Parathyroid adenoma (tissue), 2 donors: Measurements from ENCODE around the gene PIK3R4.

Experiments
- H2AFZ ChIP-seq: fragments of 300-600 bp; sonication (generic); one replicate; pipeline ENCODE4 v1.7.0; 2017; ENCODE audit warnings: antibody characterized with exemption, mild to moderate bottlenecking
- H3K27ac ChIP-seq: fragments of 300-600 bp; sonication (generic); one replicate; pipeline ENCODE4 v1.7.0; 2017
- H3K27me3 ChIP-seq: fragments of 300-600 bp; sonication (generic); one replicate; pipeline ENCODE4 v1.7.0; 2017; ENCODE audit warnings: low read length; ENCODE audit not compliant: control insufficient read depth, insufficient read depth
- H3K36me3 ChIP-seq: fragments of 300-600 bp; sonication (generic); one replicate; pipeline ENCODE4 v1.7.0; 2017; ENCODE audit warnings: low read length; ENCODE audit not compliant: control insufficient read depth, insufficient read depth
- H3K4me1 ChIP-seq: fragments of 300-600 bp; sonication (generic); one replicate; pipeline ENCODE4 v1.7.0; 2017; ENCODE audit warnings: control low read depth
- H3K4me2 ChIP-seq: fragments of 300-600 bp; sonication (generic); one replicate; pipeline ENCODE4 v1.7.0; 2017; ENCODE audit warnings: low read length
- H3K4me3 ChIP-seq: fragments of 300-600 bp; sonication (generic); one replicate; pipeline ENCODE4 v1.7.0; 2017; ENCODE audit warnings: low read depth, low read length
- H3K79me2 ChIP-seq: fragments of 300-600 bp; sonication (generic); one replicate; pipeline ENCODE4 v1.7.0; 2017; ENCODE audit warnings: control low read depth
- H3K9ac ChIP-seq: fragments of 300-600 bp; sonication (generic); one replicate; pipeline ENCODE4 v1.7.0; 2017; ENCODE audit warnings: mild to moderate bottlenecking
- H3K9me3 ChIP-seq: fragments of 300-600 bp; sonication (generic); one replicate; pipeline ENCODE4 v1.7.0; 2017; ENCODE audit warnings: low read length; ENCODE audit not compliant: control insufficient read depth
- CTCF ChIP-seq: fragments of 300-600 bp; sonication (generic); IDR thresholded peaks from one replicate; pipeline ENCODE4 v1.7.0; 2017; ENCODE audit warnings: antibody characterized with exemption, mild to moderate bottlenecking
- donor health status: primary hyperparathyroidism.

The PIK3R4 gene

GRCh38 chr3:130663092-130663491, 83.5 kb downstream of the PIK3R4 start:
- H2AFZ ChIP-seq = no peak overlapping the region
- H3K4me3 ChIP-seq = no peak overlapping the region
- H3K9ac ChIP-seq = no peak overlapping the region
- no peaks in the 10 kb centered on the region for H3K9me3 ChIP-seq
- no peak for TF ChIP-seq CTCF
- no peak overlapping the region for H3K4me2 ChIP-seq
- H3K79me2 ChIP-seq = no peaks in the 10 kb centered on the region
- no peaks in the 10 kb centered on the region for H3K27me3 ChIP-seq
- peaks cover 16% of the 10 kb centered on the region for H3K4me1 ChIP-seq
- no peak overlapping the region for H3K27ac ChIP-seq
- no peaks in the 10 kb centered on the region for H3K36me3 ChIP-seq

GRCh38 chr3:130662501-130662996, 84.1 kb downstream of the PIK3R4 start:
- Histone ChIP-seq H3K9me3 (no peaks in the 10 kb centered on the region), H3K27me3 (no peaks in the 10 kb centered on the region), H3K4me2 (no peak overlapping the region), H3K4me1 (peaks cover 16% of the 10 kb centered on the region), H3K36me3 (no peaks in the 10 kb centered on the region), H2AFZ (no peak overlapping the region), H3K79me2 (no peaks in the 10 kb centered on the region), H3K9ac (no peak overlapping the region), H3K4me3 (no peak overlapping the region), H3K27ac (no peak overlapping the region)
- TF ChIP-seq CTCF = no peak

GRCh38 chr3:130661140-130661891, 85.3 kb downstream of the PIK3R4 start:
- H3K4me2 ChIP-seq = no peak overlapping the region
- H3K4me1 ChIP-seq = peaks cover 16% of the 10 kb centered on the region
- H3K9ac ChIP-seq = no peak overlapping the region
- TF ChIP-seq CTCF = no peak
- H3K4me3 ChIP-seq = no peak overlapping the region
- H3K27me3 ChIP-seq = no peaks in the 10 kb centered on the region
- H3K36me3 ChIP-seq = no peaks in the 10 kb centered on the region
- no peak overlapping the region for H2AFZ ChIP-seq
- no peak overlapping the region for H3K27ac ChIP-seq
- no peaks in the 10 kb centered on the region for H3K79me2 ChIP-seq
- no peaks in the 10 kb centered on the region for H3K9me3 ChIP-seq

GRCh38 chr3:130659911-130660310, 86.7 kb downstream of the PIK3R4 start:
- no peak overlapping the region for H3K4me2 ChIP-seq
- TF ChIP-seq CTCF = no peak
- H3K4me3 ChIP-seq = no peak overlapping the region
- no peaks in the 10 kb centered on the region for H3K79me2 ChIP-seq
- H3K27ac ChIP-seq = no peak overlapping the region
- H3K9ac ChIP-seq = no peak overlapping the region
- H2AFZ ChIP-seq = no peak overlapping the region
- no peaks in the 10 kb centered on the region for H3K27me3 ChIP-seq
- H3K4me1 ChIP-seq = peaks cover 19% of the 10 kb centered on the region
- H3K36me3 ChIP-seq = no peaks in the 10 kb centered on the region
- H3K9me3 ChIP-seq = no peaks in the 10 kb centered on the region

- Histone ChIP-seq H3K9ac (no peak overlapping the region), H3K4me3 (no peak overlapping the region), H3K36me3 (no peaks in the 10 kb centered on the region), H3K27me3 (no peaks in the 10 kb centered on the region), H3K9me3 (no peaks in the 10 kb centered on the region), H3K79me2 (no peaks in the 10 kb centered on the region), H3K4me2 (no peak overlapping the region), H2AFZ (no peak overlapping the region), H3K4me1 (peaks cover 12% of the 10 kb centered on the region), H3K27ac (no peak overlapping the region)
- TF ChIP-seq CTCF = no peak
Measured at GRCh38 chr3:130658678-130659077, 88.0 kb downstream of the PIK3R4 start.
